GM19328 (cell line): ENCODE results near the gene PHYH.

Experiments
- ATAC-seq: cut with Tn5 transposase; IDR thresholded peaks from one replicate; pipeline ENCODE4 v1.9.1; 2021; ENCODE audit warnings: mild to moderate bottlenecking, moderate library complexity; ENCODE audit not compliant: unreplicated experiment

Gene PHYH

GRCh38 chr10:13231190-13231589 lies 68.7 kb downstream of the PHYH start:
- ATAC-seq = no peak
